ENCODE results near the gene NCKAP5L. TPM values are rescaled to one million over a fixed set of nuclear protein-coding genes. Genes with fewer than 3 reads are reported as not detected.
"Not testable (repeated sequence)": the region's sequence is repeated elsewhere in the genome, so short reads cannot be mapped to it uniquely, and the experiment has no call there.

NCKAP5L gene
- polyA plus RNA-seq, 1 donor (not counting 4 experiments of a cell fraction or from before 2014, with no cell fraction given) = 3.9 TPM

DNA sequence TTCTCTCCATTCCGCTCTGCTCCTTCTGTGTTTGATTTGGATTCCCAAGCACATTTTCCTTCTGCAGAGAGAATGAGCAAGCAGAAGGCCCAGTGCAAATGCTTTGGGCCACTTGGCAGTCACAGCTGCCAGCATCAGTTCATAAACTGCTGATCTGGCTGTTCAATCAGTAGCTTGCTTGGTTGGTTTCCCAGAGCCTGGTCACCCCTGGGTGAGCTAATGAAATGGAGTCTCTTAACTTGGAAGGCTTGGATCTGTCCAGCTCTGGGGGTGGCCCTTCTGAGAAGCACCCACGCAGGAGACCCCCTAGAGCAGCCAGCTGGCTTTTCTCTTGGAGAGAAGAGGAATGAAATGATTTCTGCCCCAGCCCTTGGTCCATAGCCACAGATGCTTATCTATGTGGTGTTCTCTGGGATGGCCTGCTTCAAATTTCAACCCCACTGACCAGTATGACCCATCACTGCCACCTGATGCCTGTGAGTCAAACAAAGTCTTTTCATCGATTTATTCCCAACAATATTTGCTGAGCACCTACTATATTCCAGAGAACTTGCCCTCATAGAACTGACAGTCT lies 45.2 kb upstream of the NCKAP5L start:
- no peaks in the 10 kb centered on the region for H3K4me1 ChIP-seq (ENCODE audit: control insufficient read depth, extremely low read depth, insufficient read depth, low read length)
- H3K27ac ChIP-seq (ENCODE audit: control insufficient read depth, insufficient read depth, low read length) = no peak overlapping the region
- TF ChIP-seq CTCF (optimal IDR thresholded peaks at IDR 0.05 in 1 of 3, IDR thresholded peaks at IDR 0.05 in 1 of 3, conservative IDR thresholded peaks at IDR 0.05 in 1 of 3; ENCODE audit: extremely low read depth in 1 of 3, insufficient read depth in 2 of 3, low read length in 3 of 3) = no peak
- no peak for TF ChIP-seq EZH2 (IDR thresholded peaks at IDR 0.05; ENCODE audit: low read length)
- H3K9me3 ChIP-seq (ENCODE audit: control insufficient read depth, low read depth, low read length) = no peaks in the 10 kb centered on the region
- H3K4me3 ChIP-seq (ENCODE audit: control insufficient read depth in 2 of 3, extremely low read depth in 1 of 3, insufficient read depth in 2 of 3, low read depth in 1 of 3, low read length in 3 of 3) = no peak overlapping the region
- H4K20me1 ChIP-seq (ENCODE audit: control insufficient read depth, extremely low read depth, insufficient read depth, low read length) = no peaks in the 10 kb centered on the region
- no peaks in the 10 kb centered on the region for H3K79me2 ChIP-seq (ENCODE audit: control insufficient read depth, insufficient read depth, low read length)
- H3K4me2 ChIP-seq (ENCODE audit: control insufficient read depth, extremely low read depth, insufficient read depth, low read depth, low read length) = no peak overlapping the region
- no peak overlapping the region for H2AFZ ChIP-seq (ENCODE audit: control insufficient read depth, low read length)
- FAIRE-seq (no peak), DNase-seq (ENCODE audit: low read depth, low spot score) (no peak)
- H3K36me3 ChIP-seq (ENCODE audit: control insufficient read depth in 2 of 2, extremely low read depth in 1 of 2, insufficient read depth in 2 of 2, low read length in 2 of 2) = no peaks in the 10 kb centered on the region
- no peak overlapping the region for H3K9ac ChIP-seq (ENCODE audit: control insufficient read depth, extremely low read depth, insufficient read depth, low read length)
- dilution Hi-C loops (cut with MboI; ENCODE audit: extremely low pct_ligation_motif_present, low sequenced_read_pairs) = loop anchor here (25.0 kb wide), 1 partner anchor 189 kb away; the partner anchor contains the start of gene ASIC1
- H3K27me3 ChIP-seq (ENCODE audit: control insufficient read depth, extremely low read depth, insufficient read depth, low read length) = peaks cover 8% of the 10 kb centered on the region
- H3K9me1 ChIP-seq (ENCODE audit: control insufficient read depth, extremely low read depth, insufficient read depth, low read length) = no peaks in the 10 kb centered on the region

DNA sequence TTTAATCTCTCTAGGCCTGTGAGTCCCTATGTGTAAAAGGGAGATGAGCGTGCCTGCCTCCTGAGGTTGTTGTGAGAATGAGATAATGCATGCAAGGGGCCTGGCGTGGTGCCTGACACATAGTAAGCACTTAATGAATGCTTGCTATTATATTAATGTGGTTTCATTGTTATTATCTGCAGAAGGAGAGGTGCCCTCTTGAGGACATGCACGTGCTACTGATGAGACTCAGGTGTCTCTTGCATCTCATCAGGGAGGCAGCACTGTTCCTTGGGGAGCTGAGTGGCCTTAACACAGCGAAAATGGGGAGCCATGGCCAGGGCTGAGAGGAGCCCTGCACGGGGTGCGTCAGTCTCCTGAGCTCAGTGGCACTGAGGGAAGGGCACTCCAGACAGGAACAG lies 44.6 kb upstream of the NCKAP5L start:
- dilution Hi-C loops (cut with MboI; ENCODE audit: extremely low pct_ligation_motif_present, low sequenced_read_pairs) = loop anchor here (25.0 kb wide), 1 partner anchor 190 kb away; the partner anchor contains the start of gene ASIC1
- no peaks in the 10 kb centered on the region for H3K79me2 ChIP-seq (ENCODE audit: control insufficient read depth, insufficient read depth, low read length)
- no peaks in the 10 kb centered on the region for H3K36me3 ChIP-seq (ENCODE audit: control insufficient read depth in 2 of 2, extremely low read depth in 1 of 2, insufficient read depth in 2 of 2, low read length in 2 of 2)
- no peak overlapping the region for H2AFZ ChIP-seq (ENCODE audit: control insufficient read depth, low read length)
- H3K9me1 ChIP-seq (ENCODE audit: control insufficient read depth, extremely low read depth, insufficient read depth, low read length) = no peaks in the 10 kb centered on the region
- no peak for TF ChIP-seq EZH2 (IDR thresholded peaks at IDR 0.05; ENCODE audit: low read length)
- no peaks in the 10 kb centered on the region for H3K9me3 ChIP-seq (ENCODE audit: control insufficient read depth, low read depth, low read length)
- H3K4me2 ChIP-seq (ENCODE audit: control insufficient read depth, extremely low read depth, insufficient read depth, low read depth, low read length) = no peak overlapping the region
- H3K27ac ChIP-seq (ENCODE audit: control insufficient read depth, insufficient read depth, low read length) = no peak overlapping the region
- peaks cover 3% of the 10 kb centered on the region for H3K4me1 ChIP-seq (ENCODE audit: control insufficient read depth, extremely low read depth, insufficient read depth, low read length)
- DNase-seq (ENCODE audit: low read depth, low spot score) = no peak
- no peak overlapping the region for H3K9ac ChIP-seq (ENCODE audit: control insufficient read depth, extremely low read depth, insufficient read depth, low read length)
- FAIRE-seq = no peak
- no peak overlapping the region for H3K4me3 ChIP-seq (ENCODE audit: control insufficient read depth in 2 of 3, extremely low read depth in 1 of 3, insufficient read depth in 2 of 3, low read depth in 1 of 3, low read length in 3 of 3)
- no peaks in the 10 kb centered on the region for H4K20me1 ChIP-seq (ENCODE audit: control insufficient read depth, extremely low read depth, insufficient read depth, low read length)
- peaks cover 8% of the 10 kb centered on the region for H3K27me3 ChIP-seq (ENCODE audit: control insufficient read depth, extremely low read depth, insufficient read depth, low read length)

DNA sequence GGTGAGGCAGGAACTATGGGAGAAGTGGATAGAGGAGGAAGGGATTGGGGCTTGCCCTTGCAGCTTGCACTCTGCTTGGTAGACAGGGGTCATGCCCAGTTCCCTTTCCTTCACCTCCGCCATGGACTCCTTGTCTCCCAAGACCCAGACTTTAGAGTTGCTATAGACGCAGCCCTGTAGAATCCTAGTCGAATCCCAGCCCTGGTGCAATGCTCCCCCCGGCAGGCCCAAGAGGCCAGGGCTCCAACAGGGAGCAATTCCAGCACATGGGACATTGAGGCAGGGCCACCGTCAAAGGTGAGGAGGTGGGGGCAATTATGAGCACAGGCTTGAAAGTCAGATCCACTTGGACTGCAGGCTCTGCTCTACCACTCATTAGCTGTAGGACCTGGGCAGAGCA lies 44.2 kb upstream of the NCKAP5L start:
- Histone ChIP-seq H3K27me3 (ENCODE audit: control insufficient read depth, extremely low read depth, insufficient read depth, low read length) (peaks cover 8% of the 10 kb centered on the region), H3K79me2 (ENCODE audit: control insufficient read depth, insufficient read depth, low read length) (no peaks in the 10 kb centered on the region), H3K27ac (ENCODE audit: control insufficient read depth, insufficient read depth, low read length) (no peak overlapping the region), H3K9me3 (ENCODE audit: control insufficient read depth, low read depth, low read length) (no peaks in the 10 kb centered on the region), H2AFZ (ENCODE audit: control insufficient read depth, low read length) (no peak overlapping the region), H3K4me2 (ENCODE audit: control insufficient read depth, extremely low read depth, insufficient read depth, low read depth, low read length) (no peak overlapping the region), H3K9me1 (ENCODE audit: control insufficient read depth, extremely low read depth, insufficient read depth, low read length) (no peaks in the 10 kb centered on the region), H3K9ac (ENCODE audit: control insufficient read depth, extremely low read depth, insufficient read depth, low read length) (no peak overlapping the region), H3K4me3 (ENCODE audit: control insufficient read depth in 2 of 3, extremely low read depth in 1 of 3, insufficient read depth in 2 of 3, low read depth in 1 of 3, low read length in 3 of 3) (no peak overlapping the region), H4K20me1 (ENCODE audit: control insufficient read depth, extremely low read depth, insufficient read depth, low read length) (no peaks in the 10 kb centered on the region), H3K36me3 (ENCODE audit: control insufficient read depth in 2 of 2, extremely low read depth in 1 of 2, insufficient read depth in 2 of 2, low read length in 2 of 2) (no peaks in the 10 kb centered on the region), H3K4me1 (ENCODE audit: control insufficient read depth, extremely low read depth, insufficient read depth, low read length) (peaks cover 7% of the 10 kb centered on the region)
- FAIRE-seq (no peak), DNase-seq (ENCODE audit: low read depth, low spot score) (no peak)
- dilution Hi-C loops (cut with MboI; ENCODE audit: extremely low pct_ligation_motif_present, low sequenced_read_pairs) = loop anchor here (25.0 kb wide), 1 partner anchor 190 kb away; the partner anchor contains the start of gene ASIC1
- TF ChIP-seq EZH2 (IDR thresholded peaks at IDR 0.05; ENCODE audit: low read length) = no peak

DNA sequence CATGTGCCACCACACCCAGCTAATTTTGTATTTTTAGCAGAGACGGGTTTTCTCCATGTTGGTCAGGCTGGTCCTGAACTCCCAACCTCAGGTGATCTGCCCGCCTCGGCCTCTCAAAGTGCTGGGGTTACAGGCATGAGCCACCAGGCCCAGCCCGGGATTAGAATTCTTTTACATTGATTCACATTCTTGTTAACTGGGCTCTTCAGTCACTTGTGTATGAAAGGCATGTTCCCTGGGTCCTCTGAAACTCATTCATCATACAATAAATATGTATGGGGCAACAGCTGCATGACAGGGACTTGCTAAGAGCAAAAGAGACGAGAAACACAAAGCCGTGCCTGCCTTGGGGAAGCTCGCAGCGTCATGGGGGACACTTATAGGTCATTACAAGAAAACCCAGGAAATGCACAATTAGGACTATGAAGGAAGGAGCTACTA lies 43.6 kb upstream of the NCKAP5L start:
- H2AFZ ChIP-seq (ENCODE audit: control insufficient read depth, low read length); H3K9me3 ChIP-seq (ENCODE audit: control insufficient read depth, low read depth, low read length); H3K9ac ChIP-seq (ENCODE audit: control insufficient read depth, extremely low read depth, insufficient read depth, low read length); H3K4me2 ChIP-seq (ENCODE audit: control insufficient read depth, extremely low read depth, insufficient read depth, low read depth, low read length); H3K36me3 ChIP-seq (ENCODE audit: control insufficient read depth in 2 of 2, extremely low read depth in 1 of 2, insufficient read depth in 2 of 2, low read length in 2 of 2); H3K27ac ChIP-seq (ENCODE audit: control insufficient read depth, insufficient read depth, low read length); H3K9me1 ChIP-seq (ENCODE audit: control insufficient read depth, extremely low read depth, insufficient read depth, low read length); H3K79me2 ChIP-seq (ENCODE audit: control insufficient read depth, insufficient read depth, low read length); H3K4me3 ChIP-seq (ENCODE audit: control insufficient read depth in 2 of 3, extremely low read depth in 1 of 3, insufficient read depth in 2 of 3, low read depth in 1 of 3, low read length in 3 of 3); H4K20me1 ChIP-seq (ENCODE audit: control insufficient read depth, extremely low read depth, insufficient read depth, low read length); DNase-seq (ENCODE audit: low read depth, low spot score); H3K27me3 ChIP-seq (ENCODE audit: control insufficient read depth, extremely low read depth, insufficient read depth, low read length); FAIRE-seq: not testable (repeated sequence)
- dilution Hi-C loops (cut with MboI; ENCODE audit: extremely low pct_ligation_motif_present, low sequenced_read_pairs) = loop anchor here (25.0 kb wide), 1 partner anchor 190 kb away; the partner anchor contains the start of gene ASIC1
- H3K4me1 ChIP-seq (ENCODE audit: control insufficient read depth, extremely low read depth, insufficient read depth, low read length) = peaks cover 10% of the 10 kb centered on the region
